PC-3 (cell line): ENCODE results near the gene SPPL2B.

Experiments used
- EZH2 ChIP-seq: fragments of 300-600 bp; sonication (generic); IDR thresholded peaks from one replicate; pipeline ENCODE4 v1.6.1; 2017; ENCODE audit warnings: antibody characterized with exemption, mild to moderate bottlenecking, low read length; ENCODE audit not compliant: unreplicated experiment
- EZH2phosphoT487 ChIP-seq: fragments of 300-600 bp; sonication (generic); IDR thresholded peaks from 2 replicates; pipeline ENCODE4 v1.6.1; 2018; ENCODE audit warnings: mild to moderate bottlenecking, antibody characterized with exemption, low read length, borderline replicate concordance
- TF ChIP-seq, protein P1 (sequence below): fragments of 300-600 bp; sonication (generic); conservative IDR thresholded peaks from 2 replicates; pipeline ENCODE4 v1.5.1; 2017; ENCODE audit warnings: antibody characterized with exemption, low read depth, mild to moderate bottlenecking, low read length

DNA sequence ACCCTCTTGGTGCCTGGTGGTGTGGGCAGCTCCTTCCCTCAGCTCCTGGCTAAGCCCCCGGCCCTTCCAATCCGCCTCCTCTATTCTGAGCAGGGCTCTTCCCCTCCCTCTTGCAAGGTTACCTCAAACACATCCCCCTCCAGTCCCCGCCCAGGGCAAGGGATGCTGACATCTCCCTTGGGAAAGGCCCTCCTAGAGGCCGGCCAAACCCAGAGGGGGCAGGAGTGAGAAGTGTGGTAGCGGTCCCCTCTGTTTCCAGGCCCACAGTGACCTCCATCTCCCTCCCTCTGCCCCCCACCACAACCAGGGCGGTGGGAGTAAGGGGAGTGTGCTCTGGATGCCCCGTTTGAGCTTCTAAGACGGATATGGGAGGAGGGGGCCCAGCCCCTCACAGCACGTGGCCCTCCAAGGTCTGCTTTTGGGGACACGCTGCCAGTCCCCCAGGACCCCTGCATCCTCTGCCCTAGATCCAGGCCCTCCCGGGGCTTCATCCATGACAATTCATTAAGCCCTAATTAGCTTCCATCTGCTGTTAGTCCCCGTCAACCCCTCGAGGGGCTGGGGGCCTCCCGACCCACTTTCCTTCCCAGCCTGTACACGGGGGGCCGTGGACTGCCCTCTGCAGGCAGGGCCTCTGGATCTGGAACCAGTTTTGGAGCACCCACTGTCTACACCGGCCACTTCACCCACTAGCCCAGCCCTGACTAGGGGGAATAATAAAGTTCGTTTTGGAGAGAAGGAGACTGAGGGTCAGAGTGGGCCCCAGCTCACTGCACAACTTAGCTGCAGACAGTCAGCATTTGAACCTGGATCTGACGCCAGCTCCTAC lies 22.8 kb upstream of the SPPL2B start:
- TF ChIP-seq, protein P1, sequence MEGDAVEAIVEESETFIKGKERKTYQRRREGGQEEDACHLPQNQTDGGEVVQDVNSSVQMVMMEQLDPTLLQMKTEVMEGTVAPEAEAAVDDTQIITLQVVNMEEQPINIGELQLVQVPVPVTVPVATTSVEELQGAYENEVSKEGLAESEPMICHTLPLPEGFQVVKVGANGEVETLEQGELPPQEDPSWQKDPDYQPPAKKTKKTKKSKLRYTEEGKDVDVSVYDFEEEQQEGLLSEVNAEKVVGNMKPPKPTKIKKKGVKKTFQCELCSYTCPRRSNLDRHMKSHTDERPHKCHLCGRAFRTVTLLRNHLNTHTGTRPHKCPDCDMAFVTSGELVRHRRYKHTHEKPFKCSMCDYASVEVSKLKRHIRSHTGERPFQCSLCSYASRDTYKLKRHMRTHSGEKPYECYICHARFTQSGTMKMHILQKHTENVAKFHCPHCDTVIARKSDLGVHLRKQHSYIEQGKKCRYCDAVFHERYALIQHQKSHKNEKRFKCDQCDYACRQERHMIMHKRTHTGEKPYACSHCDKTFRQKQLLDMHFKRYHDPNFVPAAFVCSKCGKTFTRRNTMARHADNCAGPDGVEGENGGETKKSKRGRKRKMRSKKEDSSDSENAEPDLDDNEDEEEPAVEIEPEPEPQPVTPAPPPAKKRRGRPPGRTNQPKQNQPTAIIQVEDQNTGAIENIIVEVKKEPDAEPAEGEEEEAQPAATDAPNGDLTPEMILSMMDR = no peak
- TF ChIP-seq EZH2 = no peak
- no peak for TF ChIP-seq EZH2phosphoT487
